CD4-positive, alpha-beta memory T cell (primary cell): ENCODE results near the gene CNGA4. TPM values are rescaled to one million over a fixed set of nuclear protein-coding genes. Genes with fewer than 3 reads are reported as not detected.
"Not testable (repeated sequence)": the region's sequence is repeated elsewhere in the genome, so short reads cannot be mapped to it uniquely, and the experiment has no call there.

Source experiments
- CTCF ChIA-PET: fragments of 350-600 bp; sonication (Branson Sonifier 250); formaldehyde crosslinking; loops from one replicate; lab custom pipeline; 2021; ENCODE audit warnings: inconsistent platforms; ENCODE audit not compliant: partially characterized antibody; lab: Charles Lee
- POLR2A ChIA-PET: fragments of 350-600 bp; sonication (Branson Sonifier 250); formaldehyde crosslinking; loops from one replicate; lab custom pipeline; 2021; ENCODE audit not compliant: partially characterized antibody; lab: Charles Lee
- DNase-seq, 5 donors: peaks; one replicate each; pipeline versions ENCODE4 v3.0.0 to v3.0.0-alpha.2; 2020 to 2022; ENCODE audit warnings: mixed read lengths in 1 of 5
- H3K27ac ChIP-seq: one replicate; pipeline ENCODE4 v1.7.0; 2013; ENCODE audit warnings: low read depth, low read length
- H3K27me3 ChIP-seq: 2 replicates; pipeline ENCODE4 v1.7.0; 2013; ENCODE audit warnings: mild to moderate bottlenecking, low read length, moderate library complexity; ENCODE audit not compliant: insufficient read depth
- H3K36me3 ChIP-seq: 2 replicates; pipeline ENCODE4 v1.7.0; 2013; ENCODE audit warnings: mild to moderate bottlenecking, low read length, moderate library complexity; ENCODE audit not compliant: insufficient read depth
- H3K4me1 ChIP-seq: 2 replicates; pipeline ENCODE4 v1.7.0; 2013; ENCODE audit warnings: mild to moderate bottlenecking, low read length, moderate library complexity; ENCODE audit not compliant: insufficient read depth
- H3K4me3 ChIP-seq, 2 donors: one replicate each; pipeline ENCODE4 v1.7.0; 2013; ENCODE audit warnings: low read length in 2 of 2, mild to moderate bottlenecking in 1 of 2
- H3K9me3 ChIP-seq, 2 donors: one replicate each; pipeline ENCODE4 v1.7.0; 2013; ENCODE audit warnings: low read length in 2 of 2, control low read depth in 1 of 2; ENCODE audit not compliant: control insufficient read depth in 1 of 2
- H3K27ac Mint-ChIP-seq, 7 donors: one replicate each; pipeline ENCODE4 v1.8.0; 2020 to 2021; ENCODE audit warnings: mixed read lengths in 7 of 7, mild to moderate bottlenecking in 6 of 7, inconsistent platforms in 3 of 7, moderate library complexity in 3 of 7
- H3K27me3 Mint-ChIP-seq, 2 donors: one replicate each; pipeline ENCODE4 v1.8.0; 2020 to 2021; ENCODE audit warnings: mixed read lengths in 2 of 2
- H3K36me3 Mint-ChIP-seq, 2 donors: one replicate each; pipeline ENCODE4 v1.8.0; 2020 to 2021; ENCODE audit warnings: mixed read lengths in 2 of 2, inconsistent platforms in 1 of 2, mild to moderate bottlenecking in 1 of 2
- H3K4me1 Mint-ChIP-seq, 4 donors: one replicate each; pipeline ENCODE4 v1.8.0; 2020 to 2021; ENCODE audit warnings: mixed read lengths in 4 of 4, mild to moderate bottlenecking in 1 of 4
- H3K4me3 Mint-ChIP-seq, 8 donors: one replicate each; pipeline ENCODE4 v1.8.0; 2020 to 2021; ENCODE audit warnings: mixed read lengths in 8 of 8, mild to moderate bottlenecking in 7 of 8, moderate library complexity in 6 of 8, inconsistent platforms in 3 of 8
- H3K9me3 Mint-ChIP-seq, 8 donors: one replicate each; pipeline ENCODE4 v1.8.0; 2020 to 2021; ENCODE audit warnings: mixed read lengths in 8 of 8, mild to moderate bottlenecking in 5 of 8, inconsistent platforms in 3 of 8, moderate library complexity in 1 of 8
- intact Hi-C: fragments of 100-400 bp; cut with micrococcal nuclease; formaldehyde crosslinking; loops from one replicate; pipeline ENCODE4 v1.15.1; 2023
- polyA plus RNA-seq, 2 donors: library from polyadenylated mRNA; unstranded; fragments of 300-500 nt; fragmentation: Illumina TruSeq; gene quantifications; one replicate each; pipeline ENCODE4 v1.2.3, GENCODE V29; 2021
- total RNA-seq, 2 experiments: library from RNA; stranded (reverse); gene quantifications; one replicate each; pipeline ENCODE4 v1.2.3, GENCODE V29; 2021

Gene CNGA4
- total and polyA plus RNA-seq, 4 experiments from 2014 or later = 0.58 to 0.61 TPM; not detected in 2

- Histone ChIP-seq H3K4me3 (no peak overlapping the region), H3K4me1 (no peaks in the 10 kb centered on the region), H3K9me3 (no peaks in the 10 kb centered on the region), H3K36me3 (no peaks in the 10 kb centered on the region), H3K27me3 (no peaks in the 10 kb centered on the region), H3K27ac (no peak overlapping the region)
- POLR2A ChIA-PET = no interaction called here
- Mint-ChIP-seq H3K36me3 (no peaks in the 10 kb centered on the region), H3K27me3 (peaks cover 33 to 35% of the 10 kb centered on the region in 2 donors), H3K9me3 (peaks cover 0 to 8% (median 2%) of the 10 kb centered on the region in 8 donors), H3K4me3 (no peak overlapping the region), H3K4me1 (no peaks in the 10 kb centered on the region), H3K27ac (no peak overlapping the region)
- no peak for DNase-seq
- CTCF ChIA-PET = no interaction called here
- intact Hi-C loops = no loop called here
These were observed 32.7 kb downstream of the CNGA4 start for GRCh38 chr11:6271598-6271997.

- Mint-ChIP-seq H3K27ac (no peak overlapping the region), H3K9me3 (peaks cover 0 to 10% (median 3%) of the 10 kb centered on the region in 8 donors), H3K4me1 (no peaks in the 10 kb centered on the region), H3K36me3 (no peaks in the 10 kb centered on the region), H3K4me3 (no peak overlapping the region), H3K27me3 (peaks cover 44 to 46% of the 10 kb centered on the region in 2 donors)
- ChIA-PET CTCF (interaction anchor here (1.5 kb wide), 1 partner anchor 22 kb away, joined by 6 read pairs; no protein-coding TSS in a partner anchor), POLR2A (no interaction called here)
- Histone ChIP-seq H3K27ac (no peak overlapping the region), H3K4me3 (no peak overlapping the region), H3K36me3 (no peaks in the 10 kb centered on the region), H3K27me3 (no peaks in the 10 kb centered on the region), H3K9me3 (no peaks in the 10 kb centered on the region), H3K4me1 (no peaks in the 10 kb centered on the region)
- intact Hi-C loops = no loop called here
- DNase-seq = no peak
These were observed 34.3 kb downstream of the CNGA4 start for GRCh38 chr11:6273188-6273587.

- H3K27ac ChIP-seq, H3K27me3 ChIP-seq, DNase-seq, POLR2A ChIA-PET, H3K9me3 ChIP-seq, H3K4me1 Mint-ChIP-seq, H3K36me3 ChIP-seq, H3K36me3 Mint-ChIP-seq, H3K27ac Mint-ChIP-seq, H3K4me1 ChIP-seq, H3K4me3 Mint-ChIP-seq, intact Hi-C loops, CTCF ChIA-PET, H3K4me3 ChIP-seq: not testable (repeated sequence)
- H3K9me3 Mint-ChIP-seq = peaks cover 0 to 10% (median 3%) of the 10 kb centered on the region in 8 donors
- H3K27me3 Mint-ChIP-seq = peaks cover 33 to 51% of the 10 kb centered on the region in 2 donors
These were observed 41.9 kb downstream of the CNGA4 start for GRCh38 chr11:6280809-6281208.

- no peak for DNase-seq
- Mint-ChIP-seq H3K27ac (no peak overlapping the region), H3K4me3 (no peak overlapping the region), H3K4me1 (no peaks in the 10 kb centered on the region), H3K27me3 (peaks cover 19 to 47% of the 10 kb centered on the region in 2 donors), H3K36me3 (no peaks in the 10 kb centered on the region), H3K9me3 (peaks cover 0 to 3% (median 0%) of the 10 kb centered on the region in 8 donors)
- ChIA-PET POLR2A (no interaction called here), CTCF (no interaction called here)
- H3K36me3 ChIP-seq = no peaks in the 10 kb centered on the region
- no peaks in the 10 kb centered on the region for H3K9me3 ChIP-seq
- H3K27me3 ChIP-seq = peaks cover 4% of the 10 kb centered on the region
- no peak overlapping the region for H3K4me3 ChIP-seq
- intact Hi-C loops = no loop called here
- H3K4me1 ChIP-seq = no peaks in the 10 kb centered on the region
- H3K27ac ChIP-seq = no peak overlapping the region
These were observed 44.6 kb downstream of the CNGA4 start for GRCh38 chr11:6283453-6284023.

- Mint-ChIP-seq H3K9me3 (peaks cover 0 to 3% (median 0%) of the 10 kb centered on the region in 8 donors), H3K27ac (no peak overlapping the region), H3K4me3 (no peak overlapping the region), H3K4me1 (no peaks in the 10 kb centered on the region), H3K27me3 (peaks cover 20 to 47% of the 10 kb centered on the region in 2 donors), H3K36me3 (no peaks in the 10 kb centered on the region)
- Histone ChIP-seq H3K27ac (no peak overlapping the region), H3K4me3 (no peak overlapping the region), H3K27me3 (peaks cover 4% of the 10 kb centered on the region), H3K9me3 (no peaks in the 10 kb centered on the region), H3K4me1 (no peaks in the 10 kb centered on the region), H3K36me3 (no peaks in the 10 kb centered on the region)
- CTCF ChIA-PET = no interaction called here
- intact Hi-C loops = no loop called here
- POLR2A ChIA-PET = no interaction called here
- DNase-seq = no peak
These were observed 45.4 kb downstream of the CNGA4 start for GRCh38 chr11:6284250-6284649.

- Mint-ChIP-seq H3K27me3 (peaks cover 22 to 52% of the 10 kb centered on the region in 2 donors), H3K27ac (no peak overlapping the region), H3K36me3 (no peaks in the 10 kb centered on the region), H3K9me3 (peaks cover 0 to 3% (median 0%) of the 10 kb centered on the region in 8 donors), H3K4me1 (no peaks in the 10 kb centered on the region), H3K4me3 (no peak overlapping the region)
- DNase-seq = no peak
- intact Hi-C loops = no loop called here
- Histone ChIP-seq H3K36me3 (no peaks in the 10 kb centered on the region), H3K27ac (no peak overlapping the region), H3K9me3 (no peaks in the 10 kb centered on the region), H3K27me3 (peaks cover 4% of the 10 kb centered on the region), H3K4me3 (no peak overlapping the region), H3K4me1 (no peaks in the 10 kb centered on the region)
- ChIA-PET CTCF (no interaction called here), POLR2A (no interaction called here)
These were observed 46.1 kb downstream of the CNGA4 start for GRCh38 chr11:6285019-6285418.
